Astrocyte (in vitro differentiated cells and primary cell): ENCODE results near the gene NRAP. TPM values are rescaled to one million over a fixed set of nuclear protein-coding genes. Genes with fewer than 3 reads are reported as not detected.
A peak's percentile ranks its signal among the peaks of the same experiment; 100 is the strongest.

Experiments
- DNase-seq: peaks from one replicate; pipeline ENCODE4 v3.0.0-alpha.2; 2010; ENCODE audit warnings: low read depth
- FAIRE-seq: peaks from 2 replicates; lab custom pipeline; 2011; peaks lifted over from hg19 to GRCh38; lab: Jason Lieb, UNC
- H2AFZ ChIP-seq: 2 replicates; pipeline ENCODE4 v1.6.0; 2012; ENCODE audit warnings: low read depth, low read length, inconsistent platforms
- H3K27ac ChIP-seq: 2 replicates; pipeline ENCODE4 v1.5.1; 2011; ENCODE audit warnings: low read depth, low read length, inconsistent platforms
- H3K27me3 ChIP-seq: 2 replicates; pipeline ENCODE4 v1.6.0; 2011; ENCODE audit warnings: low read length, inconsistent platforms; ENCODE audit not compliant: insufficient read depth
- H3K36me3 ChIP-seq: 2 replicates; pipeline ENCODE4 v1.5.1; 2011; ENCODE audit warnings: low read length, inconsistent platforms; ENCODE audit not compliant: insufficient read depth
- H3K4me1 ChIP-seq: 2 replicates; pipeline ENCODE4 v1.5.1; 2011; ENCODE audit warnings: low read length, inconsistent platforms; ENCODE audit not compliant: insufficient read depth
- H3K4me2 ChIP-seq: 2 replicates; pipeline ENCODE4 v1.6.0; 2012; ENCODE audit warnings: low read length, inconsistent platforms
- H3K4me3 ChIP-seq: 2 replicates; pipeline ENCODE4 v1.5.1; 2011; ENCODE audit warnings: low read depth, mild to moderate bottlenecking, low read length, inconsistent platforms; ENCODE audit not compliant: insufficient read depth
- H3K79me2 ChIP-seq: 2 replicates; pipeline ENCODE4 v1.6.0; 2012; ENCODE audit warnings: mild to moderate bottlenecking, low read length, inconsistent platforms; ENCODE audit not compliant: insufficient read depth
- H3K9ac ChIP-seq: 2 replicates; pipeline ENCODE4 v1.6.0; 2012; ENCODE audit warnings: mild to moderate bottlenecking, low read length, inconsistent platforms
- H3K9me3 ChIP-seq: 2 replicates; pipeline ENCODE4 v1.5.1; 2012; ENCODE audit warnings: low read depth, mild to moderate bottlenecking, low read length, inconsistent platforms; ENCODE audit not compliant: insufficient read depth
- H4K20me1 ChIP-seq: 2 replicates; pipeline ENCODE4 v1.6.0; 2012; ENCODE audit warnings: low read length, inconsistent platforms; ENCODE audit not compliant: insufficient read depth
- H3K27ac Mint-ChIP-seq: one replicate; pipeline ENCODE4 v1.8.0; 2021; ENCODE audit warnings: mild to moderate bottlenecking, mixed read lengths; ENCODE audit not compliant: unreplicated experiment
- H3K27me3 Mint-ChIP-seq: one replicate; pipeline ENCODE4 v1.8.0; 2021; ENCODE audit warnings: low read depth, mixed read lengths; ENCODE audit not compliant: unreplicated experiment
- H3K36me3 Mint-ChIP-seq: one replicate; pipeline ENCODE4 v1.8.0; 2021; ENCODE audit warnings: low read depth, mixed read lengths; ENCODE audit not compliant: unreplicated experiment
- H3K4me1 Mint-ChIP-seq: one replicate; pipeline ENCODE4 v1.8.0; 2021; ENCODE audit warnings: low read depth, mixed read lengths; ENCODE audit not compliant: unreplicated experiment
- H3K4me3 Mint-ChIP-seq: one replicate; pipeline ENCODE4 v1.8.0; 2021; ENCODE audit warnings: mild to moderate bottlenecking, moderate library complexity, mixed read lengths; ENCODE audit not compliant: unreplicated experiment
- H3K9me3 Mint-ChIP-seq: one replicate; pipeline ENCODE4 v1.8.0; 2021; ENCODE audit warnings: mild to moderate bottlenecking, mixed read lengths; ENCODE audit not compliant: unreplicated experiment
- EZH2 ChIP-seq: IDR thresholded peaks from 2 replicates; pipeline ENCODE4 v1.6.1; 2012; ENCODE audit warnings: mild to moderate bottlenecking, low read length, inconsistent platforms; ENCODE audit not compliant: insufficient read depth
- total RNA-seq: library from RNA; stranded (reverse); gene quantifications from 2 replicates; pipeline ENCODE4 v1.2.1, GENCODE V29; 2021
- TF ChIP-seq, protein P1 (sequence below): IDR thresholded peaks from 2 replicates; pipeline ENCODE4 v1.5.1; 2011; ENCODE audit warnings: low read depth, mild to moderate bottlenecking, inconsistent platforms, low read length, moderate library complexity; ENCODE audit not compliant: insufficient read depth

NRAP gene
- total RNA-seq, 1 donor from 2014 or later = not detected

DNA sequence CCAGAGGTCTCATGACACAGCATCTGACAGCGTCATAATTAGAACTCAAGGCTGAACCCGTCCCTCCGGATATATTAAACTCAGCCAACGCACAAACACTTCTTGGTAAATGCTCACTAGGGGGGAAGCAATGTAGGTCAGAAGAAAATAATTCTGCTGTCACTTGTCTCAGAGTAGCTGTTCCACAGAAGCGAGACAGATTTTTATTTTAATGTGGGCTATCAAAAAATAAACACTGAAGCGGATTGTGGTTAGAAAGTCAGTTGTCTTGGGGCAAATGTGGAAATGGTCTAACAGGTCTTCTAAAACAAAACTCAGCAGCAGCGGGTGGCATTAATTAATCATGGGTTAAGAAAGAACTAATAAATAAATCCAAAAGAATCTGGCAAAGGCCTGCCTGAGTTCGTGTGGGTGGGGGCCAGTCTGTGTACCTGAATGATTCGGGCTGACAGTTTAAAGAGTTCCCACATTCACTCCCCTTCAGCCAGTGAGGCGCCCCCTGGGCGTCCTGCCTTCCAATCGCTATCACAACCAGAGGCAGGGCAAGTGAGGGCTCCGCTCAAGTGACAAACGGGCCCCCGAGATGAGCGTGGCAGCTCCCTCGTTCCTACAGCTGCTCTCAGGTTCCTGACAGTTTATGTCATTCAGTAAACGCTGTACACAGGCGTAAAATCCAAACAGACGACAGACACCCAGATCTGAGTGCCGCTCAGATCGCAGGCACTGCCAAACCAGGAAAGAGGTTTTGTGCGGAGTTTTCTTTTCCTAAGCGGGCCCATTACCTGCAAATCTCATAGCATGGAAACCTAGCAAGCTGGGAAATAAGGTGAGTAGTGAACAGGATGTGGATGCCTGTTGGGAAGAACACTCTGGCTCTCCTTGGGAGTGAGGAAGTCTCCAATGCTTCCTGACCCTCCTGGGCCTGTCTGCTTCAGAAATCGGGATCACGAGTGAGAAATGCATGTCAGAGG is 52.9 kb downstream of the NRAP start:
- no peaks in the 10 kb centered on the region for H3K9me3 ChIP-seq
- H3K36me3 ChIP-seq = no peaks in the 10 kb centered on the region
- H3K9ac ChIP-seq = no peak overlapping the region
- H3K9me3 Mint-ChIP-seq = no peaks in the 10 kb centered on the region
- TF ChIP-seq, protein P1, sequence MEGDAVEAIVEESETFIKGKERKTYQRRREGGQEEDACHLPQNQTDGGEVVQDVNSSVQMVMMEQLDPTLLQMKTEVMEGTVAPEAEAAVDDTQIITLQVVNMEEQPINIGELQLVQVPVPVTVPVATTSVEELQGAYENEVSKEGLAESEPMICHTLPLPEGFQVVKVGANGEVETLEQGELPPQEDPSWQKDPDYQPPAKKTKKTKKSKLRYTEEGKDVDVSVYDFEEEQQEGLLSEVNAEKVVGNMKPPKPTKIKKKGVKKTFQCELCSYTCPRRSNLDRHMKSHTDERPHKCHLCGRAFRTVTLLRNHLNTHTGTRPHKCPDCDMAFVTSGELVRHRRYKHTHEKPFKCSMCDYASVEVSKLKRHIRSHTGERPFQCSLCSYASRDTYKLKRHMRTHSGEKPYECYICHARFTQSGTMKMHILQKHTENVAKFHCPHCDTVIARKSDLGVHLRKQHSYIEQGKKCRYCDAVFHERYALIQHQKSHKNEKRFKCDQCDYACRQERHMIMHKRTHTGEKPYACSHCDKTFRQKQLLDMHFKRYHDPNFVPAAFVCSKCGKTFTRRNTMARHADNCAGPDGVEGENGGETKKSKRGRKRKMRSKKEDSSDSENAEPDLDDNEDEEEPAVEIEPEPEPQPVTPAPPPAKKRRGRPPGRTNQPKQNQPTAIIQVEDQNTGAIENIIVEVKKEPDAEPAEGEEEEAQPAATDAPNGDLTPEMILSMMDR = no peak
- no peak for TF ChIP-seq EZH2
- H2AFZ ChIP-seq = no peak overlapping the region
- H3K27ac Mint-ChIP-seq = no peak overlapping the region
- peak; percentile 44 for DNase-seq
- H3K79me2 ChIP-seq = no peaks in the 10 kb centered on the region
- no peaks in the 10 kb centered on the region for H4K20me1 ChIP-seq
- H3K27me3 ChIP-seq = peaks cover 33% of the 10 kb centered on the region
- H3K4me1 ChIP-seq = no peaks in the 10 kb centered on the region
- H3K4me1 Mint-ChIP-seq = peaks cover 7% of the 10 kb centered on the region
- H3K27me3 Mint-ChIP-seq = peaks cover 38% of the 10 kb centered on the region
- no peak for FAIRE-seq
- no peak overlapping the region for H3K4me2 ChIP-seq
- H3K4me3 ChIP-seq = no peak overlapping the region
- no peak overlapping the region for H3K4me3 Mint-ChIP-seq
- H3K27ac ChIP-seq = no peak overlapping the region
- no peaks in the 10 kb centered on the region for H3K36me3 Mint-ChIP-seq

DNA sequence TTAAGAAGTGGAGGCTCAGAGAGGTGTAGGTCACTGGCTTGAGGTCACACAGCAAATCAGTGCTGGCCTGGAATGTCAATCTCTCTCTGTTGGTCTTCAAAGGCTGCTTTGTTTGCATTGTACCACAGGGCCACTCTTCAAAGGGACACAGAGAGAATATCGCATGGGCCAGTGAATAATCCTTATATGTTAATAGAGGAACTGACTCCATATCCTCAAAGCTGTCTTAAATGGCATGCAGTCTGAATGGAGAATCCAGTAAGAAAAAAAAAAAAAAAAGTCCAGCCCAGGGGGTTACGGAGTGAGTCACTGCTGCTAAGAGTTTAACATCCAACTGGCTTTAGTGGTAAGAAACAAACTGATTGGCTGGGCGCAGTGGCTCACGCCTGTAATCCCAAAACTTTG is 54.1 kb downstream of the NRAP start:
- Histone ChIP-seq H3K4me3 (no peak overlapping the region), H4K20me1 (no peaks in the 10 kb centered on the region), H3K27ac (no peak overlapping the region), H3K36me3 (no peaks in the 10 kb centered on the region), H3K4me2 (no peak overlapping the region), H3K79me2 (no peaks in the 10 kb centered on the region), H3K4me1 (no peaks in the 10 kb centered on the region), H3K9ac (no peak overlapping the region), H2AFZ (no peak overlapping the region), H3K9me3 (no peaks in the 10 kb centered on the region), H3K27me3 (peaks cover 25% of the 10 kb centered on the region)
- no peak overlapping the region for H3K4me3 Mint-ChIP-seq
- TF ChIP-seq, protein P1 = no peak
- TF ChIP-seq EZH2 = no peak
- H3K36me3 Mint-ChIP-seq = no peaks in the 10 kb centered on the region
- DNase-seq (peak; percentile 42), FAIRE-seq (no peak)
- no peak overlapping the region for H3K27ac Mint-ChIP-seq
- peaks cover 38% of the 10 kb centered on the region for H3K27me3 Mint-ChIP-seq
- peaks cover 2% of the 10 kb centered on the region for H3K9me3 Mint-ChIP-seq
- H3K4me1 Mint-ChIP-seq = peaks cover 7% of the 10 kb centered on the region
